ENCODE measurements around the gene RERE.

- TF ChIP-seq CTCF (IDR thresholded peaks at IDR 0.05) (no peak), EP300 (IDR thresholded peaks at IDR 0.05) (no peak), POLR2A (IDR thresholded peaks at IDR 0.05) (no peak)
These were observed 217.7 kb downstream of the RERE start for GRCh38 chr1:8599646-8600212.
